OCI-LY7 (cell line): Measurements from ENCODE around the gene ZNF112. TPM values are rescaled to one million over a fixed set of nuclear protein-coding genes. Genes with fewer than 3 reads are reported as not detected.

Experiments used
- BruUV-seq: library from RNA; stranded (reverse); fragments of 400-500 nt; replicated peaks from 2 replicates; lab custom pipeline; 2021; lab: Mats Ljungman, UMichigan
- CTCF ChIA-PET: fragments of 300-600 bp; sonication (Branson Sonifier 250); formaldehyde crosslinking; loops from one replicate; lab custom pipeline; 2022; ENCODE audit warnings: antibody characterized with exemption; ENCODE audit not compliant: unreplicated experiment; lab: Charles Lee
- POLR2A ChIA-PET: fragments of 300-600 bp; sonication (Branson Sonifier 250); formaldehyde crosslinking; loops from one replicate; lab custom pipeline; 2022; ENCODE audit warnings: antibody characterized with exemption; lab: Charles Lee
- DNase-seq: peaks from one replicate; pipeline ENCODE4 v3.0.0-alpha.2; 2015; ENCODE audit warnings: low spot score
- H2AFZ ChIP-seq: fragments of 200-600 bp; sonication (generic), shearing (Covaris generic); 2 replicates; pipeline ENCODE4 v1.6.1; 2014; ENCODE audit warnings: mild to moderate bottlenecking, antibody characterized with exemption, low read length, moderate library complexity
- H3K27ac ChIP-seq: fragments of 200-600 bp; sonication (generic); 2 replicates; pipeline ENCODE4 v1.5.1; 2014; ENCODE audit warnings: mixed run types, low read depth, mild to moderate bottlenecking, moderate library complexity, low read length, inconsistent platforms; ENCODE audit not compliant: poor library complexity, severe bottlenecking
- H3K36me3 ChIP-seq: fragments of 200-600 bp; sonication (generic); 2 replicates; pipeline ENCODE4 v1.6.1; 2014; ENCODE audit warnings: mild to moderate bottlenecking, antibody characterized with exemption, low read length, moderate library complexity, mixed read lengths; ENCODE audit not compliant: insufficient read depth
- H3K4me1 ChIP-seq: fragments of 200-600 bp; sonication (generic); 2 replicates; pipeline ENCODE4 v1.5.1; 2014; ENCODE audit warnings: mild to moderate bottlenecking, low read length; ENCODE audit not compliant: insufficient read depth, poor library complexity, severe bottlenecking
- H3K4me2 ChIP-seq: fragments of 200-600 bp; sonication (generic); 2 replicates; pipeline ENCODE4 v1.6.1; 2014; ENCODE audit warnings: mild to moderate bottlenecking, low read length
- H3K4me3 ChIP-seq: fragments of 200-600 bp; sonication (generic); 2 replicates; pipeline ENCODE4 v1.5.1; 2014; ENCODE audit warnings: mild to moderate bottlenecking, low read depth, low read length; ENCODE audit not compliant: poor library complexity, severe bottlenecking
- H3K79me2 ChIP-seq: fragments of 200-600 bp; sonication (generic); 2 replicates; pipeline ENCODE4 v1.6.1; 2016; ENCODE audit warnings: low read depth, mild to moderate bottlenecking, low read length, moderate library complexity, mixed read lengths; ENCODE audit not compliant: insufficient read depth
- H3K9me2 ChIP-seq: fragments of 200-600 bp; sonication (generic); 2 replicates; pipeline ENCODE4 v1.6.1; 2016; ENCODE audit warnings: mild to moderate bottlenecking, low read length, mixed read lengths; ENCODE audit not compliant: insufficient read depth
- H3K9me3 ChIP-seq: fragments of 200-600 bp; sonication (generic); 2 replicates; pipeline ENCODE4 v1.6.1; 2014; ENCODE audit warnings: mild to moderate bottlenecking, mixed run types, low read length, mixed read lengths
- H4K20me1 ChIP-seq: fragments of 200-600 bp; sonication (generic); 2 replicates; pipeline ENCODE4 v1.6.1; 2014; ENCODE audit warnings: mild to moderate bottlenecking, antibody characterized with exemption, low read length, moderate library complexity, mixed read lengths; ENCODE audit not compliant: insufficient read depth
- EZH2phosphoT487 ChIP-seq: fragments of 200-600 bp; sonication (generic); IDR thresholded peaks from 2 replicates; pipeline ENCODE4 v1.6.1; 2018; ENCODE audit warnings: low read depth, borderline replicate concordance, mild to moderate bottlenecking, mixed run types, antibody characterized with exemption, low read length, moderate library complexity, mixed read lengths
- intact Hi-C: fragments of 100-400 bp; cut with micrococcal nuclease; formaldehyde crosslinking; loops from one replicate; pipeline ENCODE4 v1.10.0; 2022; ENCODE audit not compliant: unreplicated experiment
- total RNA-seq, 2 experiments: library from RNA; depleted of rRNA in 1 of 2; stranded (reverse); fragments of >200 nt in 1 of 2; shearing (Covaris generic) in 1 of 2; gene quantifications; 2 replicates each; pipeline ENCODE4 v1.2.3, GENCODE V29; 2014 to 2022
- TF ChIP-seq, protein P1 (sequence below): fragments of 200-600 bp; sonication (generic); conservative IDR thresholded peaks from 2 replicates; pipeline ENCODE4 v1.5.1; 2014; ENCODE audit warnings: mild to moderate bottlenecking, antibody characterized with exemption, low read length, moderate library complexity, mixed read lengths

Gene ZNF112
- total RNA-seq, 2 experiments from 2014 or later = not detected

DNA sequence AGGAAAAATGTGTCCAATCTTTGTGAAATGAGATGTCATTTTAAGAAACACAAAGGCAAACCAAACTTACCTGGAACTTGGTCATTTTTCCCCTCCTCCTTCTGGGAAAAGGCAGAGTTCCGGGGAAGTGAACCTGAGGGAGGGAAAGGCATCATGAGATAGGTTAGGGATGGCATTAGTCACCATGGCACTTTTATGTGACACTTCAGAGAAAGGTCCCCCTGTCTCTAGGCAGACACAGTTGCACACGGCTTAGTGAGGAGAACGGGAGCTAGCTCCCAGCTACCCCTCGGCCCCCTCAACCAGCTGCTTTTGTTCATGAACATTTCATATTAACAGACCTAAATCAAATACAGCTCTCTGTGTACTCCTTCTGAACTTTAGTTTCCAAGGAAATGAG, 53.2 kb downstream of the ZNF112 start:
- Histone ChIP-seq H3K27ac (no peak overlapping the region), H3K4me2 (peak overlapping the region; percentile 93; the same call in 1 of the 2 replicates), H3K4me3 (no peak overlapping the region), H3K9me3 (no peaks in the 10 kb centered on the region), H3K36me3 (peaks cover 12% of the 10 kb centered on the region), H4K20me1 (no peaks in the 10 kb centered on the region), H3K79me2 (no peaks in the 10 kb centered on the region; the same call in 1 of the 2 replicates), H3K4me1 (peaks cover 8% of the 10 kb centered on the region), H2AFZ (no peak overlapping the region), H3K9me2 (no peaks in the 10 kb centered on the region)
- TF ChIP-seq, protein P1, sequence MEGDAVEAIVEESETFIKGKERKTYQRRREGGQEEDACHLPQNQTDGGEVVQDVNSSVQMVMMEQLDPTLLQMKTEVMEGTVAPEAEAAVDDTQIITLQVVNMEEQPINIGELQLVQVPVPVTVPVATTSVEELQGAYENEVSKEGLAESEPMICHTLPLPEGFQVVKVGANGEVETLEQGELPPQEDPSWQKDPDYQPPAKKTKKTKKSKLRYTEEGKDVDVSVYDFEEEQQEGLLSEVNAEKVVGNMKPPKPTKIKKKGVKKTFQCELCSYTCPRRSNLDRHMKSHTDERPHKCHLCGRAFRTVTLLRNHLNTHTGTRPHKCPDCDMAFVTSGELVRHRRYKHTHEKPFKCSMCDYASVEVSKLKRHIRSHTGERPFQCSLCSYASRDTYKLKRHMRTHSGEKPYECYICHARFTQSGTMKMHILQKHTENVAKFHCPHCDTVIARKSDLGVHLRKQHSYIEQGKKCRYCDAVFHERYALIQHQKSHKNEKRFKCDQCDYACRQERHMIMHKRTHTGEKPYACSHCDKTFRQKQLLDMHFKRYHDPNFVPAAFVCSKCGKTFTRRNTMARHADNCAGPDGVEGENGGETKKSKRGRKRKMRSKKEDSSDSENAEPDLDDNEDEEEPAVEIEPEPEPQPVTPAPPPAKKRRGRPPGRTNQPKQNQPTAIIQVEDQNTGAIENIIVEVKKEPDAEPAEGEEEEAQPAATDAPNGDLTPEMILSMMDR = no peak
- no peak for TF ChIP-seq EZH2phosphoT487
- POLR2A ChIA-PET = interaction anchor here (1.8 kb wide), 1 partner anchor 96 kb away, joined by 4 read pairs; no protein-coding TSS in a partner anchor
- DNase-seq = no peak
- no TSS peak for BruUV-seq
- CTCF ChIA-PET = no interaction called here
- intact Hi-C loops = no loop called here

DNA sequence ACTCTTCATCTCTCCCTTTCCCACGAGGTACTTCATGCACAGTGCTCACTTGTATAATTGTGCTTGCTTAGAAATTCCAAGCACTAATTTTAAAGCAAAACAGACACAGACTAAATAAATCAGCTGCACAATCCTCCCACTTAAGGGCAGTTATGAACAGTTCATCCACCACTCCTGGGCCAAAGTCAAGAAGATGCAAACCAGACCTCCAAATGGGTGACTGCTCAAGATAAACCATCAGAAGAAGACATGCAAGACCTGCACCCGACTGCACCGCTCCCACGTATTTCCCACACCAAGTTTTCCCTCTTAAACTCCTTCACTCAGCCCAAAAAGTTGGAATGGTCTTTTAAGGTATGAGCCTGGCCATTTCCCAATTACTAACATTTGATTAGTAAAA, 71.5 kb downstream of the ZNF112 start:
- H3K79me2 ChIP-seq = no peaks in the 10 kb centered on the region
- ChIA-PET POLR2A (interaction anchor here (0.7 kb wide), 1 partner anchor 47 kb away, joined by 3 read pairs; no protein-coding TSS in a partner anchor), CTCF (no interaction called here)
- no peaks in the 10 kb centered on the region for H4K20me1 ChIP-seq
- H3K9me3 ChIP-seq = no peaks in the 10 kb centered on the region
- no peak for DNase-seq
- no peaks in the 10 kb centered on the region for H3K4me1 ChIP-seq
- BruUV-seq = no TSS peak
- no peak overlapping the region for H3K4me3 ChIP-seq
- no peak overlapping the region for H3K4me2 ChIP-seq
- H3K36me3 ChIP-seq = peaks cover 22% of the 10 kb centered on the region
- intact Hi-C loops = no loop called here
- H2AFZ ChIP-seq = no peak overlapping the region
- TF ChIP-seq, protein P1 = no peak
- no peak for TF ChIP-seq EZH2phosphoT487
- no peaks in the 10 kb centered on the region for H3K9me2 ChIP-seq
- no peak overlapping the region for H3K27ac ChIP-seq

DNA sequence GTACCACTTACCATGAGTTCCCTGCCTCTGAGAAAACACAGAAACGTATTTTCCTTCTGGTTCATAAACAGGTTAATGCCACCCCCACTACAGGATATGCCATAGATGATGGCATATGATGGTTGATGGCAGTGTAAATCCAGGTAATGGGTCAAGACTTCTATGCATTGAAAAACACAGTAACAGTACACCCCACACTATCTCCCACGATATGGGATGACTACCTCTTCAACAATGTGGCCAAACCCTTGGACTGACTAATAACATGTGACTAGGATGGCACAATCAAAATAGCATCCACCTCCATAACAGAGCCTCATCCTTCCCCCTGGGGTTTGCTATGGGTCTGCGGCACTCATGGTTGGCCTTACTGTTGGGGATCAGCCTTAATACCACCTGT, 73.6 kb downstream of the ZNF112 start:
- no peak overlapping the region for H3K4me2 ChIP-seq
- ChIA-PET CTCF (no interaction called here), POLR2A (no interaction called here)
- H3K79me2 ChIP-seq = no peaks in the 10 kb centered on the region
- H2AFZ ChIP-seq = no peak overlapping the region
- no peaks in the 10 kb centered on the region for H4K20me1 ChIP-seq
- H3K9me2 ChIP-seq = no peaks in the 10 kb centered on the region
- DNase-seq = no peak
- BruUV-seq = no TSS peak
- intact Hi-C loops = no loop called here
- H3K36me3 ChIP-seq = peaks cover 6% of the 10 kb centered on the region; the same call in 1 of the 2 replicates
- H3K4me3 ChIP-seq = no peak overlapping the region
- no peaks in the 10 kb centered on the region for H3K9me3 ChIP-seq
- H3K27ac ChIP-seq = no peak overlapping the region
- TF ChIP-seq, protein P1 = no peak
- no peak for TF ChIP-seq EZH2phosphoT487
- no peaks in the 10 kb centered on the region for H3K4me1 ChIP-seq
